Thyroid gland (tissue), 4 donors: ENCODE measurements around the gene FOXN3.

ENCODE experiments used
- CTCF ChIP-seq, 6 experiments: fragments of 200-600 bp in 3 of 6; fragments of 450-650 bp in 3 of 6; sonication (generic) in 3 of 6; IDR thresholded peaks; one replicate each; pipeline ENCODE4 v1.5.1; 2016 to 2019; ENCODE audit warnings: antibody characterized with exemption in 6 of 6, mild to moderate bottlenecking in 2 of 6, inconsistent platforms in 1 of 6, moderate library complexity in 1 of 6
- POLR2A ChIP-seq, 2 donors: fragments of 450-650 bp; IDR thresholded peaks; one replicate each; pipeline ENCODE4 v1.6.1; 2017; ENCODE audit warnings: antibody characterized with exemption in 2 of 2, mild to moderate bottlenecking in 2 of 2, moderate library complexity in 1 of 2

GRCh38 chr14:89214221-89214965 is 202.6 kb downstream of the FOXN3 start:
- TF ChIP-seq CTCF (IDR thresholded peaks at IDR 0.05) = peak in 3 of 6 experiments; percentile 15 to 23 (median 19)
- TF ChIP-seq POLR2A (IDR thresholded peaks at IDR 0.05) = no peak
